Activated CD8-positive, alpha-beta memory T cell treated with anti-CD3 and anti-CD28 coated beads for 36 hours (primary cell): Measurements from ENCODE around the gene NOTCH2NLA. TPM values are rescaled to one million over a fixed set of nuclear protein-coding genes. Genes with fewer than 3 reads are reported as not detected.
"Not testable (repeated sequence)": the region's sequence is repeated elsewhere in the genome, so short reads cannot be mapped to it uniquely, and the experiment has no call there.

Experiments
- CTCF ChIA-PET: fragments of 350-600 bp; sonication (Branson Sonifier 250); formaldehyde crosslinking; loops from one replicate; lab custom pipeline; 2021; ENCODE audit warnings: antibody characterized with exemption; lab: Charles Lee
- POLR2A ChIA-PET: fragments of 350-600 bp; sonication (Branson Sonifier 250); formaldehyde crosslinking; loops from one replicate; lab custom pipeline; 2021; ENCODE audit warnings: antibody characterized with exemption; lab: Charles Lee
- total RNA-seq, 2 experiments: library from RNA; stranded (reverse); gene quantifications; one replicate each; pipeline ENCODE4 v1.2.3, GENCODE V29; 2021

NOTCH2NLA gene
- 10 to 100 TPM; 15.0 to 18.4 TPM for total RNA-seq

DNA sequence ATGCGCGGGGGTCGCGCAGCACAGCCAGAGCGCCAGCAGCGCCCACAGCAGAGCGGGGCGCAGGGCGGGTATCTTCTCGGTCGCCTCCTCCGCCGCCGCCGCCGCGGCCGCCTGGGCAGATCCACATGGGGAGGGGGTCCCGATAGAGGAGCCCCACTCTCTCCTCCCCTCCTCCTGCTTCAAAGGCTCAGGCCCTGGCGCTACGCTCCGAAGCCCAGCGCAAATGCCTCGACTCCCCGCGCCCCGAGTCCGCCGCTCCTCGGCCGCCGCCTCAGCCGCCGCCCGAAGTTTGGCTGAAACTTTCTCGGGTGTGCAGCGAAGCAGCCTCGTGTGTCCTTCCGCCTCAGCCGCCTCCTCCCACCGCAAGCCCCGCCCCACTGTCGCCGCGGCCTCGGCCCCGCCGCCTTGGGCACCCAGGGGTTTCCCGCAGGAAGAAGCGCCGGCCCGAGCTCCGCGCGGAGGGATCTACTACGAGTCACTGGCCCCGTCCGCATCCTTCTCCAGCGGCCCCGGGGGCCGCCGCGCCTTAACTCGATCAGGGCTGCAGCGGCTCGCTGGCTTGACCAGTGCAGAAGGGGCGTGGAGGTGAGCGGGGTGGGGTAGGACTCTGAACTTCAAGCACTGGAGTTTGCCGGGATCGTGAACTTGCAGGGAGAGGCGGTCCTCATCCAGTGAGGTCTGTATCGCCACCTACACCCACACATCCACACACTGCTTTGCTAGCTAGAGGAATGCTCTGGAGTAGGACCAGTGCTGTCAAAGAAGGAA lies at the start of gene NOTCH2NLA:
Gene NOTCH2NLA (minus strand): TSS at position 312 of the 768 bp plus-strand sequence. CDS start 39,684 bp downstream, outside the sequence.
- POLR2A ChIA-PET: not testable (repeated sequence)

DNA sequence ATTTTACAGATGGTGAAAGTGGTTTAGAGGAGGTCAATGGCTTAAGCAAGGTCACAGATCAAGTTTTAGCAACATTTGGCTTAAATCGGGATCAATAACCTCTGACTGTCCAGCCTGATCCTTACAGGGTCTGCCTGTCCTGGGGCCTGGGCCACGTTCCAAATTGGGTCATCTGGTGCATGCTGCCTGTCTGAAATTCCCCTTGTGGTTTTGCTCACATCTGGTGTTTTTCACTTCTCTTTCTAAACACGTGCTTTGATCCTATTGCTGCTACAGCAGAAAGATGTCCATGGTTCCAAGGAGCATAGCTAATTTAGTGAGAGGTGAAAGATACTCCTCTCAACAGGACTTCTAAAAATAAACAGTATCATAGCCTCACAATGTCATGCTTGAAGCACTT lies 49.5 kb upstream of the NOTCH2NLA start:
- CTCF ChIA-PET, POLR2A ChIA-PET: not testable (repeated sequence)

More for the DNA sequence above, at the start of gene NOTCH2NLA:
- CTCF ChIA-PET: not testable (repeated sequence)

DNA sequence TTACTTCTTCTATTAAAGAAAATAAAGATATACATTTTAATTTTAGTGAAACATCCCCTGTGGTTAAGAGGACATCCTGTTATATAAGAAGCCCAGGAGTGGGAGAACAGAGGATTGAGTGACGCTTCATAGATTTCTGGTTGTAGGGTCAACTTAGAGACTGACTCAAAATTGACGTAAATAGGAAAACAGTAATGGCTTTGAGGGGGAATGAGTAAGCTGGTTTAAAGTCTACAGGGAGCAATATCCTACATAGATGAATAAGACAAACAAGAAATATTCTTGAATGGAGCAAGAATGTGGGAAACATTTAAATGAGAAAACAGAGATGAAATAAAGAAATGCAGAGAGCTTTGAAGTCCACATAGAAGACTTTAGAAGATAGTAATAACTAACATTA lies 48.3 kb upstream of the NOTCH2NLA start:
- POLR2A ChIA-PET, CTCF ChIA-PET: not testable (repeated sequence)

DNA sequence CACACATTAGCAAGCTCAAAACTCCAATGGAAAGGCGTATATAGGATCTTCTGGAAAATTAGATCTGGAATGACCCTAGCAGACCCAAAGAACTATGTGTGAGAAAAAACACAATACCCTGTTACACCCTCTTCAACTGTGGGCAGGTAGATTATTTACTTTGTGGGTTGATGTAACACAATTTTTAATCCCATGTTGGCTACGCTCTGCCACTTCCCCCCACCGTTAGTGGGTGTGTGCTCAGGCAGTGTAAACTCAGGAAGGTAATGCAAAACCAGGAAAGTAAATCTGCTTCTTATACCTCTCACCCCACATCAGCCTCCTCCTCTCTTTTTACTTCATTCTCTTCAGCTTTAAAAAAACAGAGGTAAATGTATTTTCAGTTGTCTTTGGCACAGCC lies 45.3 kb upstream of the NOTCH2NLA start:
- CTCF ChIA-PET, POLR2A ChIA-PET: not testable (repeated sequence)

DNA sequence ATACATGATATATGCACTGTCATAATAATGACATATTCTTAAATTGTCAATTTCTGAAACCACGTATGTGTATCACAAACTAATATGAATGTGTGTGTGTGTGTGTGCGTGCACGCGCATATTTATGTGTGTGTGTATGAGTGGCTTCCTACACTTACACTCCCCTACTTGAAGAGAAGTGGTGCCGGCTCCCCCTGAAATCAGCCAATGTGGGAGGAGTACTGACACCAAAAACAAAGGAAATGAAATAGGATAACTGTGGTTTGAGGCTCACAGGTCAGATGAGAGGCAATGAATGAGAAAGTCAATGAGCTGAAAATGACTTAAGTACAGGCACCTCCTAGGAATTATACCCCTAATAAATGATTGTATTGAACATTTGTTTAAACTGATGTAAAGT lies 44.4 kb upstream of the NOTCH2NLA start:
- CTCF ChIA-PET, POLR2A ChIA-PET: not testable (repeated sequence)

DNA sequence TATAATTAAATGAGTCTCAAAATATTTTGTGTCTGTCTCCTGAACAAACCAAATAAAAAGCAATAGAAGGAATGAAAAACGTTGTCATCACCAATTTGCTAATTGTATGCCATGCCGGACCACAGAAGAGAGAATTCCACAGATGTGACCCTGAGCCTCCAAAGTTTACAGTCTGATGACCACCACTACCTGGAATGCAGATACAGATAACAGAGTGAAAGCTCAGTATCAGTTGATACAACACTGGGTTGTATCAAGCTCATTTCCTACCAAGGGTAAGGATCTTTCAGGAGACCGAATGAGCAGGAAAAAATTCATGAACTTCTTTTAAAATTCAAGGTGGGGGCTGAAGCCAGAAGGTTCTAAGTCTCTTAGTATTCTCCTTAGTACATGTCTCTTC lies 43.9 kb upstream of the NOTCH2NLA start:
- POLR2A ChIA-PET, CTCF ChIA-PET: not testable (repeated sequence)

DNA sequence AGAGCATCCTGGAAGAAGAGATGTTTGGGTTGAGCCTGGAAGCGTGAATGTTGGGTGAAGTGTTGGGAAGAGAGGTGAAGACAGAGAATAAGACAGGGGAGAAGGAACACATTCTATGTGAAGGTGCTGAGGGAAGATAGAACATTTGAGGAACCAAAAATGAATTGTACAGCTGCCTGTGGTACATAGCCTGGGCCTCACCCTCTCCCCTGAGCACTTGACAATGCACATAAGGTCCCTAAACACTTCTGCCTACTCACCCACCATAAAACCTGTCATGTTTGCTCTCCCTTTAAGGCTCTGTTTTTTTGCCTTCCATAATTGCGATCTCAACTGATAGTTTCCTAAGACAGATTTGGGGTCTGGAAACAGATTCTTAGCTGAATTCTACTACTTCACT lies 43.2 kb upstream of the NOTCH2NLA start:
- CTCF ChIA-PET: not testable (repeated sequence)

DNA sequence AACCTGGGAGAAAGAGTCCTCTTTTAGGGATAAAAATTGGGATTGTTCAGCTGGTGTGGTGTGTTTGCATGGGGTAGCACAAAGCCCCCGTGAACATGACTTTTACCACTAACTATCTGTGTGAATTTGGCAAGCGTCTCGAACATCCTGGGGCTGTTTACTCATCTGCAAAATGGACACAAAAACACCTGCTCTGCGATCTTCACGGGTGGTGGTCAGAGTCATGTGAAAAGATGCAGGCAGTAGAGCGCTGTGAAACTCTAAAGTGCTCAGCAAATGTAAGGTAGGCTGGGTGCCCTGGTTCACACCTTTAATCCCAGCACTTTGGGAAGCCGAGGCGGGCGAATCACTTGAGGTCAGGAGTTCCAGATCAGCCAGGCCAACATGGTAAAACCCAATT lies 41.3 kb upstream of the NOTCH2NLA start:
- POLR2A ChIA-PET, CTCF ChIA-PET: not testable (repeated sequence)

More for the DNA sequence above, 43.2 kb upstream of the NOTCH2NLA start:
- POLR2A ChIA-PET: not testable (repeated sequence)

DNA sequence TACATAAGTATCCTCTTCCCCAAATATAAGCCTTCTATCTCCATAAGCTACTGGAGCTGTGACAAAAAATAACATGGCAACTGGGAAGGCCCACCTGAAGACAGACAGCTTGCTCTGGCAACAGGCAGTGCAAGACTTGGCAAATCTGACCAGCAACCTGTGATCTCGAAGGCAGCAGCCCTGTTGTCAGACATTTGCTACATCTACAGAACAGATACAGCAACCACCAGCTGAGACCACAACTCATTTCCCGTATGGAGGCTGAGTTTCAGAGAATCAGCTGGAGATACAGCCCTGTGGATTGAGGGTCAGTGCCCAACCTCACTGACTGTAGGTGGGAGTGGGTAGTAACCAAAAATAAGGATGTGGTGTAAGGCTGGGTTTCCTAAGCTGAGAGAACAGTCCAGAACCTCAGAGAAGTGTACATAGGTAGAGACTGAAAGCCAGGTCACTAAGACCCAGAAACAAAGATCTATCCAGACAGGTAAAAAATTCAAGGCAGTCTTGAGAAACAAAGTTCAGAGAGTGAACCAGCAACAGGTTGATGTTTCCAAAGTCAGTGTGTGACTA lies 37.4 kb upstream of the NOTCH2NLA start:
- CTCF ChIA-PET, POLR2A ChIA-PET: not testable (repeated sequence)

DNA sequence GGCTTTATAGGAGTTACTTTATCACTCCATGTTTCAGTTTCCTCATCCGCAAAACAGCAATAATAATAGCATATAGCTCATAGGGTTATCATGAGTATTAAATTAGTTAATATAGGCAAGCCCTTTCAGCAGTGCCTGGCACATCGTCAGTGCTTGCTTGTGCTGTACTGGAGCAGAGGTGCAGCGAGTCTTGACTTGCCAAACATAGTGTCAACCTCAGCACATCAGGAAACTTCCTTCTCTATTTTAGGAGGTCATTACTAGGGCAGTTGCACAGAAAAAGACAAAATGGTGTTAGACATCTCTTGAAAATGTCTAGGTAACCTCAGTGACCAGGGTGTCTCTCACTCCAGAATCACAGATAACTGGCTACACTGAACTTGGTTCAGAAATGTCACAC lies 35.9 kb upstream of the NOTCH2NLA start:
- POLR2A ChIA-PET, CTCF ChIA-PET: not testable (repeated sequence)

DNA sequence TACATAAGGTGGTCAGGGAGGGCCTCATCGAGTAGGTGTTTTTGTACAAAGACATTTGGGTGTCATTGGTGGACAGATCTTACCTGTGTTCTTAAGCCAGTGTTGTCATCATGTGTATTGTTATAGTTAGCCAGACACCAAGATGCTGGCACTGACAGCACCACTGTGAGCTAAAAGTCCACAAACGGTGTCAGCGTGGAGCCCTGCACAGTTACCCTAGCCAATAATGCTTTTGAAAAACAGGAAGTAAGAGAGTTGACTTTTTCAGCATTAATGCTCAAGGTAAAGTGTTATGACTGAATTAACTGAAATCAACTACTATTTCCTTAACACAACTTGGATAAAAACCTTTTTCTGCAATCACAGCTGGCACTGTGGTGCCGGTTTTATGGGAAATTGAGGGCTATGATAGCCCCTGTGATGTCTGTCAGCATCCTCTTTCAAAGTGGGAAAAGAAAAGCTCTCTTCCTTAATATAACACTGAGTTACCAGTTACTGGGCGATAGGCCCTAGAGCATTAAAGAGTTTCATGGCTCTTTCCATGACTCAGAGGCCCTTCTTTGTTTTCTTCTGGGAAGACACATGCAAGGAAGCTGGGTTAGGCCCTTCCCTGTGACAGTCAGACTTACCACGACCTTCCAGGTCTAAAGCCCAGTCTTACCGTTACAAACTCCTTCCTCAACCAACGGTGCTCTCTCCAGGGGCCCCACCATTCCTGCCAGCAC lies 31.3 kb upstream of the NOTCH2NLA start:
- POLR2A ChIA-PET, CTCF ChIA-PET: not testable (repeated sequence)

DNA sequence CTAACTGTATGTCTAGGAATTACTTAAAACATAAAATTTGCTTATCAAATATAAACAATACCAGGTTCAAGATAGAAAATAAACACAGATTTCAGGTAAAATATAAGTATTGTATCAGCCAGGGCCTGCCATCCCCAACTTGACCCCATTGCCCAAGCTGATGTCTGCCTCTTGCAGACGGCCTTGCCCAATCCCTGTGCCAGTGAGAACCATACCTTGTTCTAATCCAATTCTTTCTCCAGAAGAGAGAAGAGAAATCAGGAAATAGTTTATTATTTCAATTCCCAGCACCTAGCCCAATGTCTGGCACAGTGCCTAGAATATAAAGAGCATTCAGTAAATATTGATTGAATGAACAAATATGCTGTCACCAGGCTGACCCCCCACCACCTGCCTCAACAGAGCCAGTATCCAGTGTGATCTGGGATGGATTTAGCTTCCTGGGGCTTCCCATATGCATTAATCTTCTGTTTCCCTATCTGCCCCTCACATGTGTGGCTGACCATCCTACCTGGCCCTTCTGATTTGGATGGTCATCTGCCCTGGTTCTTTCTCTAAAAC lies 29.3 kb upstream of the NOTCH2NLA start:
- CTCF ChIA-PET, POLR2A ChIA-PET: not testable (repeated sequence)

DNA sequence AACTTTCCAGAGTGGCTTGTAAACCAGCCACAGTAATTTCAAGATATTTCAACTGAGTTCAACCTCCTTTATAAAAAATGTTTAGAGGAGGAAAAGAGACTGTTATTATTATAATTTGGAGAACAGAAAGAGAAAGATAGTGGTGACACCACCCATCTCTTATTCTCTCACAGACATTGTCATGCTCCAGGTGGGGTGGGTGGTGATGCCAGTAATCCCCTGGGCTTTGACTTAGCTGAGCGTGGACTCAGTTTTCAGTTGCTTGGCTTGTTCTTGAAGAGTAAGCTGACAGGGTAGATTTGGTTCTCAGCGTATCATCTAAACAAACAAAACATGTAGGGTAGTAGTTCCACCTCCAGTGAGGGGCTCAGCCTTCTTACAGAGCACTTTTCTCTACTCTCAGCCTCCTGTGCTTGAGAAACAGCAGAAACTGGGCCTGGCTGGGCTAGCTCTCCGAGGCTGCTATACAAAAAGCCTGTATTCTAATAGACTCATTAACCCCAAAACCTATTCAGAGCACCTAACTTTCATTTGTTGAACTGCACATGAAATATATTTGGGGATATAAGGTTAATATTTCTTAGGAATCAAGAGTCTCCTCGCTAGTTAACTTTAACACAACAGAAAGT lies 25.9 kb upstream of the NOTCH2NLA start:
- POLR2A ChIA-PET, CTCF ChIA-PET: not testable (repeated sequence)

DNA sequence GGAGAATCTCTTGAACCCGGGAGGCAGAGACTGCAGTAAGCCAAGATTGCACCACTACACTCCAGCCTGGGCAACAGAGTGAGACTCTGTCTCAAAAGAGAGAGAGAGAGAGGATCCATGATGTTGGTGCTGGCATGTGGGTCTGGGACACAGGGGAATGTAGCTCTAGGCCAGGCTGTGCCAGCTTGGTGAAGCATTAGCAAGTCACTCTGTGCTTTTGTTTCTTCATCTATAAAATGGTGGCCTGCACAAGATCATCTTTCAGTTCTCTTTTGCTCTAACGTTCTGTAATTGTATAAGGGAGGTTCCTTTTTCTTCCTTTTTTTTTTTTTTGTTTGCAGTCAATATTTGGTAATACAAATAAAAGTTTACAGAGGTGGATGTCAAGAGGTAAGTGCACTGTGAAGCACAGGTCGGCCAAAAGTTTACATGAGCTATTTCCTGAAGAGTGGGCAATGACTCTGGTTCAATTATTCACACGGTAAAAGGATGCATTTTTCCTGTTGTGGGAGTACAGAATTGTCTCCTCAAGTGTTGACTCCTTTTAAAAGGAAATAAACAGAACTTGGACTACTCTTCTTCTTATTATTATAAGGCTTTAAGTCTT lies 24.5 kb upstream of the NOTCH2NLA start:
- POLR2A ChIA-PET, CTCF ChIA-PET: not testable (repeated sequence)

DNA sequence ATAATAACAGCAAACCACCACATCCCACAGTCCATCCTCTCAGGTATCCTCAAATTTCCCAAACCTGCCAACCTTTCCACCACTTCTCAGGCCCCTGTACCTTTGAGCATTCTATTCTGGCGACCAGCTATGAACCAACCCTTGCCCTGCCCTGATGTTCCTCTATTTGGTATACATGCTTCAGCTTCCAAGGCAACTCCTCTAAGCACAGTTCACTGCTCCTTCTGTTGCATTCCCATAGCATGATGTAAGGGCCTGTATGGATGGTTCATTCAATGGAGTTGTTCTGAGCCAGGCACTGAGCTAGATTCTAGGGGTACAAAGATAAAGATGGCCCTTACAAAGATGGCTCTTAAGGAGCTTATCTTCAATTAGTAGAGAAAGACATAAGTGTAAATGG lies 22.7 kb upstream of the NOTCH2NLA start:
- CTCF ChIA-PET, POLR2A ChIA-PET: not testable (repeated sequence)

DNA sequence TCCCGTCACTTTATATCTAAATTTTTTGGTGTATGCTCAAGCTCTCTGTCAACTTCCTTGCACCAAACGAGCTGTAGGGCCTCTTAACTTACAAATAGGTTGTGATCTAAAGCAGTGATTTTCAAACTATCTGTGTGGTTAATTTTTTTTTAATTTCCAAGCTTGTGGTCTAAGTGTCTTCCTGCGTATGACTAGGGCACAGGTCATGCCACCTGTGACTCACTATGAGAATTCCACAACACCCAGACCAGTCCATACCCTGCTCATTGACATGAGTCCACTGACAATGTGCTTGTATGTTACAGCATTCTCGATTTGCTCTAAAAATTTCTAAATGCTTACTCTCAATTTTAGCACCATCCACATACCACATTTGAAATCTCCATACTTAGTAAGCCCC lies 19.8 kb upstream of the NOTCH2NLA start:
- CTCF ChIA-PET: not testable (repeated sequence)

DNA sequence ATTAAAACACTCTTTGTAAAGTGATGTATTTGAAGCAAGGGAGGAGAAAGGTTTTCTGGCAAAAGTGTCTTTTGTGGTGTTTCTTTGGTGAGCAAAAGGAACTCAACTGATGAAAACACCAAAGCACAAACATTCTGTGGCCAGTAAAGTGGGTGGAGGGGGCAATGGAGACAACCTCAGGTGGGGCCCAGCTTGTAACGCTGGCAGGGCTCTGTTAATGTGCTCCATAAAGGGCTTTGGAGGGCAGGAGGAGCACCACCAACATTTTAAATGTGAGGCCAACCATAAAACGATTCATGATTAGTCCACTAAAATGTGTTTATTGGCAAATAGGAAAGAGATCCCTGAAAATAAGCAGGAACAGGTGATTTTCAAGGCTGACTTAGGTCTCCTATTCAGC lies 7.8 kb upstream of the NOTCH2NLA start:
- POLR2A ChIA-PET, CTCF ChIA-PET: not testable (repeated sequence)

More for the DNA sequence above, 19.8 kb upstream of the NOTCH2NLA start:
- POLR2A ChIA-PET: not testable (repeated sequence)

DNA sequence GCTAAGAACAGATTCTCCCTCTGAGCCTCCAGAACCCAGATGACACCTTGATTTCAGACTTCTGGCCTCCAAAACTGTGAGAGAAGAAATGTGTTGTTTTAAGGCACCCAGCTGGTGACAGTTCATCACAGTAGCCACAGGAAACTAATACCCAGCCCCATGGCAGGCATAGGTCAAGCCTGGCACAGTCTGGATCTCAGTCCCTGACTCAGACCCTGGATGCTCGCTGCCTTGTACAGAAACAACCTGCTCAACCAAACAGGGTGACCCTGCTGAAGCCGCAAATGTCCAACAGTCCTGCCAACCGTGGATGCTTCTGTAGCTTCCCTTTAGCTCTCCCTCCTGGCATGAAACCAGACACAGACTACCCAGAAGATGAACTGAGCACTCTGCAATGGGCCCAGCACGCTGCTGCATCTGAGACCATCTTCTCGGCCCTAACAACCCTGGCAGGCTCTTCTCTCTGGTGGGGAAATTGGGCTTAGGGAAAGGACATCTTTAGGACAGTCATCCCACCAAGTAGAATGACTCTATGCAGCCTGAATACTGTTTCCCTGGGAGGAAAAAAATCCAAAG lies 7.3 kb upstream of the NOTCH2NLA start:
- POLR2A ChIA-PET: not testable (repeated sequence)

DNA sequence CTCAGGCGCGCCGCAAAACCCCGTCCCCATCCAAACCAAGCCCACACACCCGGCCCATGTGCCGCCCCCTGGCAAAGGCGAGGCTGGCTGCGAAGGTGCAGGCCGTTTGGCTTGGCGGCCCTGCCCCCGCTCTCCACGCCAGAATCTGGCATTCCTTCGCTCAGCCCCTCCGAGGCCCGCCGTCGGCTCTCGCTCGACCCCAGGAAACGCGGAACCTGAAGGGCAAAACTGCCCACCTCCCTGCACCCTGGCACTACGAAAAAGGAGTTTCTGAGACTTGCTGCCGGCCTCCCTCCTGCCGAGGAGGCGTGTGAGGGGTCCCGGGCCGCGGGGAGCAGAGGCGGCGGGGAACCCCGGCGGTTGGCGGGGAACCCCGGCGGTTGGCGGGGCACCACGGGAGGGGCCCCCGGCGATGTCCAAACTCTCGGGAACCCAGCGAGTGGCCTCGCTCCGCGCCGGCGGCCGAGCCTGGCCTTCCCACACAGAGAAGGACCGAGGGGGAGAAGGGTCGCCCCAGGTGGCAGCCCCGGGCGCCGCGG lies 608 bp downstream of the NOTCH2NLA start:
- CTCF ChIA-PET, POLR2A ChIA-PET: not testable (repeated sequence)

More for the DNA sequence above, 7.3 kb upstream of the NOTCH2NLA start:
- CTCF ChIA-PET: not testable (repeated sequence)
